ENCODE results near the gene TMEM181.
"Not testable (repeated sequence)": the region's sequence is repeated elsewhere in the genome, so short reads cannot be mapped to it uniquely, and the experiment has no call there.

TMEM181 gene

GRCh38 chr6:158552055-158552795 lies 7.7 kb upstream of the TMEM181 start:
- TF ChIP-seq CTCF (IDR thresholded peaks at IDR 0.05; ENCODE audit: extremely low read depth, missing control alignments): no peak
- no peak for DNase-seq (ENCODE audit: low spot score)

- DNase-seq (ENCODE audit: low spot score): no peak
- TF ChIP-seq CTCF (IDR thresholded peaks at IDR 0.05; ENCODE audit: extremely low read depth, missing control alignments): no peak
Observed at GRCh38 chr6:158552796-158553138, 7.1 kb upstream of the TMEM181 start.

- DNase-seq (ENCODE audit: low spot score): no peak
- TF ChIP-seq CTCF (IDR thresholded peaks at IDR 0.05; ENCODE audit: extremely low read depth, missing control alignments): no peak
Observed at GRCh38 chr6:158554611-158555361, 5.1 kb upstream of the TMEM181 start.

- TF ChIP-seq CTCF (IDR thresholded peaks at IDR 0.05; ENCODE audit: extremely low read depth, missing control alignments): no peak
- DNase-seq (ENCODE audit: low spot score): no peak
Observed at GRCh38 chr6:158556113-158556512, 3.8 kb upstream of the TMEM181 start.

- DNase-seq (ENCODE audit: low spot score): not testable (repeated sequence)
Observed at GRCh38 chr6:158557110-158557509, 2.8 kb upstream of the TMEM181 start.

GRCh38 chr6:158557927-158558326 lies 2.0 kb upstream of the TMEM181 start:
- no peak for DNase-seq (ENCODE audit: low spot score)
- no peak for TF ChIP-seq CTCF (IDR thresholded peaks at IDR 0.05; ENCODE audit: extremely low read depth, missing control alignments)

GRCh38 chr6:158558415-158559306 lies 1.2 kb upstream of the TMEM181 start:
- no peak for TF ChIP-seq CTCF (IDR thresholded peaks at IDR 0.05; ENCODE audit: extremely low read depth, missing control alignments)

More at GRCh38 chr6:158558415-158559306, 1.2 kb upstream of the TMEM181 start:
- no peak for DNase-seq (ENCODE audit: low spot score)

All from GM20000 (cell line).